Transverse colon (tissue), 4 donors: ENCODE measurements around the gene RPS6KA2. TPM values are rescaled to one million over a fixed set of nuclear protein-coding genes. Genes with fewer than 3 reads are reported as not detected.

Source experiments
- DNase-seq: peaks from one replicate; pipeline ENCODE4 v3.0.0-alpha.2; 2019
- H3K27ac ChIP-seq, 4 donors: fragments of 200-600 bp; sonication (generic); 2 replicates each; pipeline ENCODE4 v1.5.1; 2016 to 2018; ENCODE audit warnings: inconsistent platforms in 4 of 4
- H3K27me3 ChIP-seq: fragments of 200-600 bp; sonication (generic); 2 replicates; pipeline ENCODE4 v1.5.1; 2017; ENCODE audit warnings: inconsistent platforms
- H3K36me3 ChIP-seq, 4 donors: fragments of 200-600 bp; sonication (generic); 2 replicates each; pipeline ENCODE4 v1.5.1; 2017 to 2019; ENCODE audit warnings: inconsistent platforms in 4 of 4
- H3K4me1 ChIP-seq, 4 donors: fragments of 200-600 bp; sonication (generic); 2 replicates each; pipeline ENCODE4 v1.5.1; 2017 to 2020; ENCODE audit warnings: inconsistent platforms in 4 of 4
- H3K4me3 ChIP-seq, 4 donors: fragments of 200-600 bp; sonication (generic); 1 replicate in 1 of 4; 2 replicates in 3 of 4; pipeline versions ENCODE4 v1.5.1 to v1.6.1; 2017 to 2019; ENCODE audit warnings: inconsistent platforms in 4 of 4
- H3K9me3 ChIP-seq, 2 donors: fragments of 200-600 bp; sonication (generic); 2 replicates each; pipeline ENCODE4 v1.5.1; 2017 to 2019; ENCODE audit warnings: inconsistent platforms in 2 of 2
- CTCF ChIP-seq, 5 experiments: fragments of 200-600 bp in 3 of 5; fragments of 450-650 bp in 2 of 5; sonication (generic) in 3 of 5; IDR thresholded peaks; 1 replicate in 2 of 5; 2 replicates in 3 of 5; pipeline ENCODE4 v1.5.1; 2016 to 2017; ENCODE audit warnings: antibody characterized with exemption in 5 of 5, inconsistent platforms in 3 of 5, mild to moderate bottlenecking in 2 of 5, moderate library complexity in 1 of 5
- EP300 ChIP-seq: sonication (generic); formaldehyde crosslinking; IDR thresholded peaks from one replicate; pipeline ENCODE4 v1.6.1; 2017; ENCODE audit warnings: antibody characterized with exemption, low read depth
- POLR2A ChIP-seq: fragments of 450-650 bp; IDR thresholded peaks from one replicate; pipeline ENCODE4 v1.6.1; 2016; ENCODE audit warnings: antibody characterized with exemption, mild to moderate bottlenecking, moderate library complexity
- POLR2AphosphoS5 ChIP-seq, 3 donors: sonication (generic); formaldehyde crosslinking; IDR thresholded peaks; one replicate each; pipeline ENCODE4 v1.6.1; 2016; ENCODE audit warnings: antibody characterized with exemption in 3 of 3
- WGBS, 2 donors: methylation state at CpG; one replicate each; pipeline ENCODE4 v1.1.5; 2018; ENCODE audit warnings: low coverage in 1 of 2; 5-methylcytosine and 5-hydroxymethylcytosine counted together
- in situ Hi-C, 4 donors: fragments of 200-750 bp; cut with MboI; loops; one replicate each; pipeline versions ENCODE4 v1.15.0 to v1.15.1; 2017; ENCODE audit warnings: low sequenced_read_pairs in 3 of 4, low pct_ligation_motif_present in 1 of 4, low pct_unique_long_range_greater_than_20kb in 1 of 4
- intact Hi-C: fragments of 100-400 bp; cut with DNase I; formaldehyde crosslinking; loops from one replicate; pipeline ENCODE4 v1.15.1; 2023; ENCODE audit warnings: low total_unique reads
- total RNA-seq, 4 donors: library from RNA; depleted of rRNA; stranded (reverse); fragments of >200 nt; gene quantifications; one replicate each; pipeline ENCODE4 v1.1.0, GENCODE V29; 2016

Gene RPS6KA2
- total RNA-seq, 4 donors from 2014 or later, result 9.6 to 41.1 (median 15.4) TPM

DNA sequence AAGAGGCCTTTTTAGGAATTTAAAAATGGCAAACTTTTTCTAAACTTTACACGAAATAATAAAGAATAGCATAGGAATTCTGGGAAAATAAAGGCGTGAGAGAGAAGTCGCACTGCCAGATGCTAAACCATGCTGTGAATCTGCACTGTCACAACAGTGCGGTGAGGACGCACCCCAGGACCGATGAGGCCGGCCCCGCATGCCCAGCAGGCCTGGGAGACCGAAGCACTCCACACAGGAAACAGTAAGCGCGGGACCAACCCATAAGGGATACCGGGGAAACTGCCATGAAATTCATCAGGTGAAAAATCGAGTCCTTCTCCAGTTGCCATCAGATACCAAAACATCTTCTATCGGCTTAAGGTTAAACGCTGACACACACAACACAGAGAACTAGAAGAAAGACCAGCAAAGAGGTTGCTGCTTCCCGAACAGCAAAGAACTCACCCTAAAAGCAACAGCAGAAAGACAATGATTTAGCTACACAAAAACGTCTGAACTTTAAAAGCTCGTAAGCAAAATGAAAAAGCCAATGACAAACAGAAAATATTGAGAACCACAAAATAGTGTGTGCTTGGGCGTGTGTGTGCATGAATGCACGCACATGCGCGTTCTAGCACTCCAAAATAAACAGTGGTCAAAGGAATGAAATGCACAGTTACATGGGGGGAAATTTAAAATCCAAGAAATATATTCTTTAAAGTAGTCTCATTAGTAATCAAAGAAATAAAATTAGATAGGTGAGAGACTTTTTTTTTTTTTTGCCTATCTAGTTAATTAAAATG is 55.9 kb downstream of the RPS6KA2 start:
- no peak for DNase-seq
- Histone ChIP-seq H3K27ac (no peak overlapping the region), H3K36me3 (no peaks in the 10 kb centered on the region), H3K27me3 (no peaks in the 10 kb centered on the region), H3K9me3 (no peaks in the 10 kb centered on the region), H3K4me3 (no peak overlapping the region), H3K4me1 (peaks cover 0 to 9% (median 0%) of the 10 kb centered on the region in 4 donors)
- in situ Hi-C loops (no loop called here), intact Hi-C loops (no loop called here)
- TF ChIP-seq CTCF (IDR thresholded peaks at IDR 0.05) (no peak), POLR2AphosphoS5 (IDR thresholded peaks at IDR 0.05) (no peak), EP300 (no peak), POLR2A (no peak)
- 80 to 86% methylated on average over 13 to 22 of the region's 22 CpGs for WGBS, 2 donors

GRCh38 chr6:166569206-166569605 is 57.8 kb downstream of the RPS6KA2 start:
- TF ChIP-seq POLR2A, result no peak
- TF ChIP-seq EP300, result no peak
- no peak for TF ChIP-seq POLR2AphosphoS5 (IDR thresholded peaks at IDR 0.05)
- no peak for TF ChIP-seq CTCF (IDR thresholded peaks at IDR 0.05)
- H3K4me3 ChIP-seq, result no peak overlapping the region
- intact Hi-C loops, result no loop called here
- DNase-seq, result no peak
- H3K4me1 ChIP-seq, result peaks cover 0 to 6% (median 0%) of the 10 kb centered on the region in 4 donors
- H3K36me3 ChIP-seq, result no peaks in the 10 kb centered on the region
- 84 to 90% methylated on average over 3 to 13 of the region's 13 CpGs for WGBS, 2 donors
- no peaks in the 10 kb centered on the region for H3K9me3 ChIP-seq
- H3K27me3 ChIP-seq, result no peaks in the 10 kb centered on the region
- H3K27ac ChIP-seq, result no peak overlapping the region
- in situ Hi-C loops, result no loop called here

DNA sequence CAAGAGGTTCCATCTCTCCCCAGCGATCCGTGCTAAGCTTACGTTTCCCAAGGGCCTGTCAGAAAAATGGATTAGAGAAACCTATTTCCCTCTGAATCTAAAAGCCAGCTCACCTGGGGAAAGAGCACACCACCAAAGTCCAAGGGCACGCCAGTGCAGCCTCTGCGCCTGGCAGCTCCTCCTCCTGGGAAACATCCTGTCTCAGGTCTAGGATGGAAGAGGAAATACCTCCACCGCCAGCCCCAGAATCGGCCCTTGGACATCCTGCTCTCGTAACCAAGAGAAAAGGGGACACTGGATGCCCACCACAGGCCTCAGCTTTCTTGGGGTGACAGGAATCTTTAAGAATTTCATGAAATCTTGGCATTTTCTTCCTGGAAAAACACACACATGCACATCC is 59.2 kb downstream of the RPS6KA2 start:
- Histone ChIP-seq H3K4me1 (peaks cover 0 to 5% (median 0%) of the 10 kb centered on the region in 4 donors), H3K4me3 (no peak overlapping the region), H3K27ac (no peak overlapping the region), H3K9me3 (no peaks in the 10 kb centered on the region), H3K27me3 (no peaks in the 10 kb centered on the region), H3K36me3 (no peaks in the 10 kb centered on the region)
- no peak for DNase-seq
- WGBS, 2 donors, result 86% methylated on average over 7 of the region's 8 CpGs; no CpG with 5 or more reads in 1 of the 2 donors
- TF ChIP-seq EP300 (no peak), POLR2A (no peak), POLR2AphosphoS5 (IDR thresholded peaks at IDR 0.05) (no peak), CTCF (IDR thresholded peaks at IDR 0.05) (no peak)
- in situ Hi-C loops, result no loop called here
- intact Hi-C loops, result no loop called here

GRCh38 chr6:166567107-166567506 is 59.9 kb downstream of the RPS6KA2 start:
- H3K9me3 ChIP-seq, result no peaks in the 10 kb centered on the region
- no peak for TF ChIP-seq CTCF (IDR thresholded peaks at IDR 0.05)
- no peak for TF ChIP-seq POLR2A
- no peak for TF ChIP-seq EP300
- no peak for TF ChIP-seq POLR2AphosphoS5 (IDR thresholded peaks at IDR 0.05)
- no peaks in the 10 kb centered on the region for H3K27me3 ChIP-seq
- in situ Hi-C loops, result no loop called here
- H3K4me1 ChIP-seq, result peaks cover 0 to 3% (median 0%) of the 10 kb centered on the region in 4 donors
- WGBS, 2 donors, result 78 to 80% methylated on average over 7 to 8 of the region's 8 CpGs
- H3K27ac ChIP-seq, result no peak overlapping the region
- DNase-seq, result no peak
- no peaks in the 10 kb centered on the region for H3K36me3 ChIP-seq
- intact Hi-C loops, result no loop called here
- no peak overlapping the region for H3K4me3 ChIP-seq
